LHCN-M2 (cell line): ENCODE measurements around the gene RPRD1B. TPM values are rescaled to one million over a fixed set of nuclear protein-coding genes. Genes with fewer than 3 reads are reported as not detected.
"Not testable (repeated sequence)": the region's sequence is repeated elsewhere in the genome, so short reads cannot be mapped to it uniquely, and the experiment has no call there.

ENCODE experiments used
- DNase-seq: peaks from one replicate; pipeline ENCODE4 v3.0.0-alpha.2; 2012; ENCODE audit warnings: low read depth
- total RNA-seq: library from RNA; depleted of rRNA; stranded (reverse); fragments of >200 nt; gene quantifications from 2 replicates; pipeline ENCODE4 v1.2.3, GENCODE V29; 2014

The RPRD1B gene
- total RNA-seq, 1 experiment from 2014 or later: 21.3 TPM

GRCh38 chr20:38001173-38001875 is 32.2 kb upstream of the RPRD1B start:
- DNase-seq: peak; percentile 88

- no peak for DNase-seq
These were observed 31.6 kb upstream of the RPRD1B start for GRCh38 chr20:38001981-38002380.

GRCh38 chr20:38002422-38002821 is 31.1 kb upstream of the RPRD1B start:
- no peak for DNase-seq

- no peak for DNase-seq
These were observed 29.1 kb upstream of the RPRD1B start for GRCh38 chr20:38004416-38004815.

GRCh38 chr20:38005903-38006302 is 27.6 kb upstream of the RPRD1B start:
- DNase-seq: no peak

- no peak for DNase-seq
These were observed 26.0 kb upstream of the RPRD1B start for GRCh38 chr20:38007526-38007925.

- no peak for DNase-seq
These were observed 25.2 kb upstream of the RPRD1B start for GRCh38 chr20:38008233-38008944.

GRCh38 chr20:38009416-38009815 is 24.1 kb upstream of the RPRD1B start:
- not testable (repeated sequence) for DNase-seq

GRCh38 chr20:38011696-38012095 is 21.9 kb upstream of the RPRD1B start:
- DNase-seq: no peak

GRCh38 chr20:38012332-38012731 is 21.2 kb upstream of the RPRD1B start:
- DNase-seq: no peak

- no peak for DNase-seq
These were observed 19.7 kb upstream of the RPRD1B start for GRCh38 chr20:38013887-38014286.

GRCh38 chr20:38017959-38018358 is 15.6 kb upstream of the RPRD1B start:
- DNase-seq: no peak

- no peak for DNase-seq
These were observed 15.2 kb upstream of the RPRD1B start for GRCh38 chr20:38018385-38018784.

GRCh38 chr20:38021087-38021772 is 12.3 kb upstream of the RPRD1B start:
- peak; percentile 91 for DNase-seq

GRCh38 chr20:38023181-38024001 is 10.2 kb upstream of the RPRD1B start:
- peak; percentile 95 for DNase-seq

- DNase-seq: no peak
These were observed 9.1 kb upstream of the RPRD1B start for GRCh38 chr20:38024496-38024895.

- DNase-seq: no peak
These were observed 4.1 kb upstream of the RPRD1B start for GRCh38 chr20:38029453-38029852.

- DNase-seq: no peak
These were observed 1.6 kb upstream of the RPRD1B start for GRCh38 chr20:38031957-38032356.

GRCh38 chr20:38032585-38033329 is 789 bp upstream of the RPRD1B start:
- no peak for DNase-seq

GRCh38 chr20:38034108-38034649 is 633 bp downstream of the RPRD1B start:
- no peak for DNase-seq

- no peak for DNase-seq
These were observed 1.4 kb downstream of the RPRD1B start for GRCh38 chr20:38034961-38035360.
